Erythroblast (primary cell): Measurements from ENCODE around the gene S100A1.

Source experiments
- GATA1 ChIP-seq: IDR thresholded peaks from 2 replicates; pipeline ENCODE4 v1.6.1; 2011; ENCODE audit warnings: low read depth, mild to moderate bottlenecking, control low read depth, low read length, moderate library complexity
- POLR2A ChIP-seq: IDR thresholded peaks from 2 replicates; pipeline ENCODE4 v1.6.1; 2011; ENCODE audit warnings: mild to moderate bottlenecking, low read length

DNA sequence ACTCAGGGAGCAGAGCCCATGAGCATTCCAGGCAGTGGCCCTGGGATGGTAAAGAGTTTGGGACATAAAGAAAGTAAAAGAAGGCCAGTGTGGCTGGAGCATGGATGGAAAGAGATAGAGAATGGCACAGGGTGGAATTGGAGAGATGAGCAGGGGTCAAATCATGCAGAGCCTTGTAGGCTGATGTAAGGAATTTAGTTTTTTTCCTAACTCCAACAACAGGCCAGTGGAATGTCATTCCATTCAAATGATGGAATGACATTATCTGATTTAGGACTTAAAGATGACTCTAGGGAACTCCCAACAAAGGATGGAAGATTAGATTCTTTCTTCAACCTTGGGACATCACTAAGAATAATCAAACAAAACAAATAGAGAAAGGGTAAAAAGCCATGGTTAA lies 49.7 kb upstream of the S100A1 start:
- TF ChIP-seq POLR2A (no peak), GATA1 (no peak)
